ENCODE measurements around the gene CXCR1.

DNA sequence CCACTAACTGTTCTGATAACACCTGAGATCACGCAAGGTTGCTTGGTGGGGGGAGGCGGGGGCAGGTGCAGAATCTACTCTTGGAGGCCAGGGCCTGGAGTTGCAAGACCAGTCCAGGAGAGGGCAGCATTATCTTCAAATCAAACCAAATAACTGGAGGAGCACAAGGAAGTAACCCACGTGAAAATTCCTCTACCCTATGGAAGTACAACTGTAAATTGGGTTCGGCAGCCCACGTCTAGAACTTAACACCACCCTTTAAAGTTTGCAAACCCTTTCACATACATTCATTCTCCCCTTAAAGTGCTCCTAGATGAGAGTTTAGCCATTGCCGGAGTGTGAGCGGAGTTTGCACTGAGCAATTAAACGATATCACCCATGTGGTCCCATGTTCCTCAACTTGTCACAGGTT, 19.6 kb upstream of the CXCR1 start:
- TF ChIP-seq RFX5 (IDR thresholded peaks at IDR 0.05; ENCODE audit: low read depth, low read length) (no peak), SMC3 (IDR thresholded peaks at IDR 0.05; ENCODE audit: low read depth, low read length) (peak; percentile 57), RAD21 (IDR thresholded peaks at IDR 0.05; ENCODE audit: low read length) (peak; percentile 68), POLR2A (IDR thresholded peaks at IDR 0.05; ENCODE audit: low read depth, low read length) (no peak), CEBPB (IDR thresholded peaks at IDR 0.05; ENCODE audit: low read depth, low read length) (no peak), RCOR1 (IDR thresholded peaks at IDR 0.05; ENCODE audit: insufficient replicate concordance, low read length) (no peak), MXI1 (IDR thresholded peaks at IDR 0.05; ENCODE audit: borderline replicate concordance, low read depth, low read length) (no peak), BHLHE40 (IDR thresholded peaks at IDR 0.05; ENCODE audit: low read depth, low read length) (no peak), MAZ (IDR thresholded peaks at IDR 0.05; ENCODE audit: borderline replicate concordance, low read depth, low read length) (peak; percentile 8; the same call in 1 of the 2 replicates), CHD1 (IDR thresholded peaks at IDR 0.05; ENCODE audit: low read depth, low read length) (no peak)
- TF ChIP-seq, protein P1, sequence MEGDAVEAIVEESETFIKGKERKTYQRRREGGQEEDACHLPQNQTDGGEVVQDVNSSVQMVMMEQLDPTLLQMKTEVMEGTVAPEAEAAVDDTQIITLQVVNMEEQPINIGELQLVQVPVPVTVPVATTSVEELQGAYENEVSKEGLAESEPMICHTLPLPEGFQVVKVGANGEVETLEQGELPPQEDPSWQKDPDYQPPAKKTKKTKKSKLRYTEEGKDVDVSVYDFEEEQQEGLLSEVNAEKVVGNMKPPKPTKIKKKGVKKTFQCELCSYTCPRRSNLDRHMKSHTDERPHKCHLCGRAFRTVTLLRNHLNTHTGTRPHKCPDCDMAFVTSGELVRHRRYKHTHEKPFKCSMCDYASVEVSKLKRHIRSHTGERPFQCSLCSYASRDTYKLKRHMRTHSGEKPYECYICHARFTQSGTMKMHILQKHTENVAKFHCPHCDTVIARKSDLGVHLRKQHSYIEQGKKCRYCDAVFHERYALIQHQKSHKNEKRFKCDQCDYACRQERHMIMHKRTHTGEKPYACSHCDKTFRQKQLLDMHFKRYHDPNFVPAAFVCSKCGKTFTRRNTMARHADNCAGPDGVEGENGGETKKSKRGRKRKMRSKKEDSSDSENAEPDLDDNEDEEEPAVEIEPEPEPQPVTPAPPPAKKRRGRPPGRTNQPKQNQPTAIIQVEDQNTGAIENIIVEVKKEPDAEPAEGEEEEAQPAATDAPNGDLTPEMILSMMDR (conservative IDR thresholded peaks at IDR 0.05; ENCODE audit: low read depth, low read length) = peak; percentile 78
- TF ChIP-seq, protein P2, sequence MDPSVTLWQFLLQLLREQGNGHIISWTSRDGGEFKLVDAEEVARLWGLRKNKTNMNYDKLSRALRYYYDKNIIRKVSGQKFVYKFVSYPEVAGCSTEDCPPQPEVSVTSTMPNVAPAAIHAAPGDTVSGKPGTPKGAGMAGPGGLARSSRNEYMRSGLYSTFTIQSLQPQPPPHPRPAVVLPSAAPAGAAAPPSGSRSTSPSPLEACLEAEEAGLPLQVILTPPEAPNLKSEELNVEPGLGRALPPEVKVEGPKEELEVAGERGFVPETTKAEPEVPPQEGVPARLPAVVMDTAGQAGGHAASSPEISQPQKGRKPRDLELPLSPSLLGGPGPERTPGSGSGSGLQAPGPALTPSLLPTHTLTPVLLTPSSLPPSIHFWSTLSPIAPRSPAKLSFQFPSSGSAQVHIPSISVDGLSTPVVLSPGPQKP (IDR thresholded peaks at IDR 0.05; ENCODE audit: borderline replicate concordance, low read depth, low read length) = no peak
- TF ChIP-seq, protein P3, sequence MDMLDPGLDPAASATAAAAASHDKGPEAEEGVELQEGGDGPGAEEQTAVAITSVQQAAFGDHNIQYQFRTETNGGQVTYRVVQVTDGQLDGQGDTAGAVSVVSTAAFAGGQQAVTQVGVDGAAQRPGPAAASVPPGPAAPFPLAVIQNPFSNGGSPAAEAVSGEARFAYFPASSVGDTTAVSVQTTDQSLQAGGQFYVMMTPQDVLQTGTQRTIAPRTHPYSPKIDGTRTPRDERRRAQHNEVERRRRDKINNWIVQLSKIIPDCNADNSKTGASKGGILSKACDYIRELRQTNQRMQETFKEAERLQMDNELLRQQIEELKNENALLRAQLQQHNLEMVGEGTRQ (IDR thresholded peaks at IDR 0.05; ENCODE audit: low read depth, low read length) = no peak

Measured in IMR-90 (cell line).